GM12872 (cell line): ENCODE results near the gene MARCHF5.

Experiments used
- CTCF ChIP-seq: IDR thresholded peaks from 3 replicates; pipeline ENCODE4 v1.5.1; 2011; ENCODE audit warnings: low read depth, mild to moderate bottlenecking, low read length, moderate library complexity; ENCODE audit not compliant: insufficient read depth

The MARCHF5 gene

GRCh38 chr10:92264249-92264648, 26.7 kb upstream of the MARCHF5 start:
- TF ChIP-seq CTCF = no peak

GRCh38 chr10:92265687-92266258, 25.2 kb upstream of the MARCHF5 start:
- TF ChIP-seq CTCF = no peak

- TF ChIP-seq CTCF = no peak
Observed at GRCh38 chr10:92267343-92267742, 23.6 kb upstream of the MARCHF5 start.

- no peak for TF ChIP-seq CTCF
Observed at GRCh38 chr10:92268748-92269147, 22.2 kb upstream of the MARCHF5 start.

GRCh38 chr10:92274071-92274470, 16.9 kb upstream of the MARCHF5 start:
- TF ChIP-seq CTCF = no peak

- no peak for TF ChIP-seq CTCF
Observed at GRCh38 chr10:92278996-92279696, 11.8 kb upstream of the MARCHF5 start.

- TF ChIP-seq CTCF = no peak
Observed at GRCh38 chr10:92284112-92284704, 6.8 kb upstream of the MARCHF5 start.
